Loucy (cell line): ENCODE results near the gene BRD2.

ENCODE experiments used
- EZH2phosphoT487 ChIP-seq: fragments of 200-600 bp; IDR thresholded peaks from 2 replicates; pipeline ENCODE4 v1.6.1; 2018; ENCODE audit warnings: antibody characterized with exemption, mild to moderate bottlenecking, moderate library complexity, borderline replicate concordance
- TF ChIP-seq, protein P1 (sequence below): fragments of 200-600 bp; sonication (generic); conservative IDR thresholded peaks from 2 replicates; pipeline ENCODE4 v1.5.1; 2014; ENCODE audit warnings: mild to moderate bottlenecking, antibody characterized with exemption, low read length

GRCh38 chr6:32974541-32975308 is 6.3 kb downstream of the BRD2 start:
- TF ChIP-seq, protein P1, sequence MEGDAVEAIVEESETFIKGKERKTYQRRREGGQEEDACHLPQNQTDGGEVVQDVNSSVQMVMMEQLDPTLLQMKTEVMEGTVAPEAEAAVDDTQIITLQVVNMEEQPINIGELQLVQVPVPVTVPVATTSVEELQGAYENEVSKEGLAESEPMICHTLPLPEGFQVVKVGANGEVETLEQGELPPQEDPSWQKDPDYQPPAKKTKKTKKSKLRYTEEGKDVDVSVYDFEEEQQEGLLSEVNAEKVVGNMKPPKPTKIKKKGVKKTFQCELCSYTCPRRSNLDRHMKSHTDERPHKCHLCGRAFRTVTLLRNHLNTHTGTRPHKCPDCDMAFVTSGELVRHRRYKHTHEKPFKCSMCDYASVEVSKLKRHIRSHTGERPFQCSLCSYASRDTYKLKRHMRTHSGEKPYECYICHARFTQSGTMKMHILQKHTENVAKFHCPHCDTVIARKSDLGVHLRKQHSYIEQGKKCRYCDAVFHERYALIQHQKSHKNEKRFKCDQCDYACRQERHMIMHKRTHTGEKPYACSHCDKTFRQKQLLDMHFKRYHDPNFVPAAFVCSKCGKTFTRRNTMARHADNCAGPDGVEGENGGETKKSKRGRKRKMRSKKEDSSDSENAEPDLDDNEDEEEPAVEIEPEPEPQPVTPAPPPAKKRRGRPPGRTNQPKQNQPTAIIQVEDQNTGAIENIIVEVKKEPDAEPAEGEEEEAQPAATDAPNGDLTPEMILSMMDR = no peak
- no peak for TF ChIP-seq EZH2phosphoT487
